ENCODE results near the gene C12orf75. TPM values are rescaled to one million over a fixed set of nuclear protein-coding genes. Genes with fewer than 3 reads are reported as not detected.
"Not testable (repeated sequence)": the region's sequence is repeated elsewhere in the genome, so short reads cannot be mapped to it uniquely, and the experiment has no call there.

The C12orf75 gene
- 49.7 TPM for total RNA-seq

GRCh38 chr12:105330283-105330930 is at the start of gene C12orf75:
C12orf75 (plus strand) TSS chr12:105330691; CDS start chr12:105330892, 201 bp downstream.
- ATAC-seq, result peak; percentile 84

DNA sequence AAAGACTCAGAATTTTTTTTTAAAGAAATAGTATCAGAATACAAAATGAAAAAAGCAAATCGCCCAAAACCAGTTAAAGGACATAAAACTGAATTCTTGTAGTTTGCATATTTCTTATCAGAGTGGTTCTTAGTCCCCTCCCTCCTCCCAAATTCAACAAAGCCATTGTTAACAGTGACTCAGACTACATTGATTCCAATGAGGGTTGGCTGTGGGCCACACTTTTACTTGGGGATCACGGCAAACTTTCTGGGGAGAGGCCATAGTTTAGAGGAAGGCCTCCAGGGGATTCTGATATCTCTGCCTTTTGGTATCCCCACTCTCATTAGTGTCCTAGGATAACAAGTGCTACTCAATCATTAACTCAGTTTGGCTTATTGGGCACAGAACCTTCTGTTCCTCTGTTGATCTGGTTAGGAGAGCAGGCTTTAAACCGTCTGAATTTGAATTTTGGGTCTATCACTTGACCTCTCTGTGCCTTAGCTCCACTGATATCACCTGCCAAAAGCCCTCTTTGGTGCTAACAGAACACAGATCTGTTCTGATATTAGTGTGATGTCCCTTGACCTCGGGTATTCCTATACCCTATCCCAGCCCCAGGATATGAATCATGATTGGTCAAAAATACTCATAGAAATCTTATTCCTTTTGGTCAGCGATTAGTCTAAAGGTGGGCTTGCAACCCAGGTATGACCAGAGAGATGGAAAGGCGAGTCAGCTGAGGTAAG is 49.4 kb upstream of the C12orf75 start:
- ATAC-seq, result no peak

- ATAC-seq, result no peak
These were observed 48.8 kb upstream of the C12orf75 start for GRCh38 chr12:105281694-105282049.

- ATAC-seq, result no peak
These were observed 45.1 kb upstream of the C12orf75 start for GRCh38 chr12:105285378-105285777.

- no peak for ATAC-seq
These were observed 43.1 kb upstream of the C12orf75 start for GRCh38 chr12:105287408-105287807.

DNA sequence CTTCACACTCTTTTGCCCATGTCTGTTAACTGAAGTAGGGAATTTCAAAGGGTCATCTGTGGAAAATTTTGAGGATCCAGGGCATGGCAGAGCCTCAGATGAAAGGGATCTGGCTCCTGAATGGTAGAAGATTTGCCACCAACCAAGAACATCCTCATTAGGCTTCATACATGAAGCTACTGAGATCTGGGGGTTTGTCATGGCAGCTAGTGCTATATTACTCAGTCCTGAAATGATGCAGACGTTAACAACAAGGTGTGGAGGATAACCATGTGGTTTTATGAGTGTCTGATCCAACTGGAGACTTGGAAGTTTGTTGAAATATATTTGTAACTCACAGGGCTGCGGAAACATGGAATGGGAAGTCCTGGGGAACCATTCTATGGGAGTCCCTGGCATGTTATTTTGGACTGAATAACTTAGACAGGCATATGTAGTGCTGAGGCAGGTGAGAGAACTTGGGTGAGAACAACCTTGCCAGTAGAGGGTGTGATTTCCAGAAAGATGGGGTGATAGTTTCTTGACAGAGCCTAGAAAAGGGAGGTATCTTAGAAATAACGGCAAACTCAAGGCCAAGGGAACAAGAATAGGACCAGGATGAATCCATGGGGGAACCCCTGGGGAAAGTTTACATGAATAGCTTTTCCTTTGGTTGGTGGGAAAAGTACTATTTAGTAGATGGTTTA is 42.0 kb upstream of the C12orf75 start:
- ATAC-seq, result no peak

DNA sequence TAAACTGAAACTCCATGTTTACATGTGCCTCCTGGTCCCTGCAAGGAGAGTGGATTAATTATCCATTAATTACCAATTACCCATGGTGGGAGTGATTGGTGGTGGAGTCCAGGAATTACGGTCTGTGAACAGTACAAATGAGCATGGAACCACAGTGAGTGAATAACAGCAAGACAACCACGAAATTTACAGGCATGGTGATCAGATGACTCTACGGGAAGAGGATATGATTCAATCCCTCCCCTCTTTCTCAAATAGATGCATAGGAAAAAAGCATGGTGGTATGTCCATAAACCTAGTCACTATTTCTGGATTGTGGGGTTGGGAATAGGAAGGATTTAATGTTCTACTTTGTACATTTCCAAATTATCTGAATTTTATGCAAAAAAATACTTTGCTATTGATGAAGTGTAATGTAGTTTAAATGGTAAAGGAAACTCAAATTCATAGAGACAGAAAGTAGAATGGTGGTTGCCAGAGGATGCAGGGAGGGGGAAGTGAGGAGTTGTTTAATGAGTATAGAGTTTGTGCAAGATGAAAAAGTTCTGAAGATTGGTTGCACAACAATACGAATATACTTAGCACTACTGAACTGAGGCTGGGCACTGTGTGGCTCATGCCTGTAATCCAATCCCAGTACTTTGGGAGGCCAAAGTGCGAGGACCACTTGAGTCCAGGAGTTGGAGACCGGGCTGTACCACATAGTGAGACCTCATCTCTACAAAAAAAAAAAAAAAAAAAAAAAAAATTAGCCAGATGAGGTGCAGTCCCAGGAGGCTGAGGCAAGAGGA is 41.2 kb upstream of the C12orf75 start:
- no peak for ATAC-seq

GRCh38 chr12:105291531-105291930 is 39.0 kb upstream of the C12orf75 start:
- no peak for ATAC-seq

- no peak for ATAC-seq
These were observed 37.8 kb upstream of the C12orf75 start for GRCh38 chr12:105292705-105293104.

GRCh38 chr12:105293187-105293586 is 37.3 kb upstream of the C12orf75 start:
- no peak for ATAC-seq

- ATAC-seq, result no peak
These were observed 36.3 kb upstream of the C12orf75 start for GRCh38 chr12:105294161-105294560.

GRCh38 chr12:105294886-105295479 is 35.5 kb upstream of the C12orf75 start:
- no peak for ATAC-seq

- ATAC-seq, result no peak
These were observed 34.1 kb upstream of the C12orf75 start for GRCh38 chr12:105296116-105297089.

DNA sequence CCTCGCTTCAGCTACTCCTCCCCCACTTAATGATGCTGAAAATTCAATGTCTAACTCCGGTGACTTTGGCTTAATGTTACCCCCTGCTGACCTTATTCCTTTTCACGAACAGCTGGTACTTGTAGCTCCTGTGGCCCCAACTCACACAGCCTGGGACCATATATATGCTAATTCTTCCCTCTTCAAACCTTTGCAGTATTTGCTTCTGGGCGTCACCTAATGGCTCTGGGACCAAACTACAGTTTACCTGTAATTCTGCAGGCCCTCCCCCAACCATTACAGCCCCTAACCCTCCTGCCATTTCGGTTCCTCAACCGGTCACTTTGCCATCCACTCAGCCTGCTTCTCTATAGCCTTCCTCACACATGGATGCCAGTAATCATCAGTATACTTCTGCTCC is 29.6 kb upstream of the C12orf75 start:
- no peak for ATAC-seq

- ATAC-seq, result no peak
These were observed 28.8 kb upstream of the C12orf75 start for GRCh38 chr12:105301696-105302095.

GRCh38 chr12:105302986-105303385 is 27.5 kb upstream of the C12orf75 start:
- not testable (repeated sequence) for ATAC-seq

- not testable (repeated sequence) for ATAC-seq
These were observed 25.9 kb upstream of the C12orf75 start for GRCh38 chr12:105304626-105305025.

DNA sequence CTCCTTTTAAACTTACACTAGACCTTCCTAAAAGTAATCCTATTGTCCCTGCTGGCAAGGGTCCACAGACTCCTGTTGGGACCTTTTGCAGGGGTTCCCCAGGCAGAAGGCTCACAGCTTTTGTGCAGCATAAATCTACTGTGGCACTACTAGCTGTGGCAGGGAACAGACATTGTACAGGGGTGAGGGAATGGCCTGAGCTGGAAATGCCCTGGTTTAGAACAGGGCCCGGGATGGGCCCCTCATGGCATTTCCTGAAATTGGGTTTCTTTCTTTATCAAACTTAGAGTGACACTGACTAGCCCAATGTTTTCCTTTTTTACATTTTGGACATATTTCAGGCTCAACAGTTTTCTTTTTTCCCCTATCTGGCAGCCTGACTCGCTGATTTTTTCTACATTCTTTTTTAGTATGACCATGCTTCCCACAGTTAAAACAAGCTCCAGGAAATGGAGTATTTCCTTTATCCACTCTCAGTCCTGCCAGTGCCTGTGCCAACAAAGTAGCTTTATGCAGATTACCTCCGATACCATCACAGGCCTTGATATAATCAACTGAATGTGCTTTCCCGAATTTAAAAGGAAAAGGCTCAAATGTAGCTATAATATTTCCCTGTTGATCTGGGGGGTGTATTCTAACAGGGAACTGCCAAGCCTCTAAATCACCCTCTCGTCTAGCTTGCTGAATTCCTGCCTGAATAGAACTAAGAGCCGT is 22.7 kb upstream of the C12orf75 start:
- ATAC-seq, result not testable (repeated sequence)

DNA sequence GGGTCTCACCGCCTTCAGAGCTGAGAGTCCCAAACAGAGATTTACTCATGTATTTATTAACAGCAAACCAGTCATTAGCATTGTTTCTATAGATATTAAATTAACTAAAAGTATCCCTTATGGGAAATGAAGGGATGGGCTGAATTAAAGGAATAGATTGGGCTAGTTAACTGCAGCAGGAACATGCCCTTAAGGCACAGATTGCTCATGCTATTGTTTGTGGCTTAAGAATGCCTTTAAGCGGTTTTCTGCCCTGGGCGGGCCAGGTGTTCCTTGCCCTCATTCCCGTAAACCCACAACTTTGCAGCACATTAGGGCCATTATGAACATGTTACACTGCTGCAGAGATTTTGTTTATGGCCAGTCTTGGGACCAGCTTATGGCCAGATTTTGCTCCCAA is 21.7 kb upstream of the C12orf75 start:
- ATAC-seq, result not testable (repeated sequence)

DNA sequence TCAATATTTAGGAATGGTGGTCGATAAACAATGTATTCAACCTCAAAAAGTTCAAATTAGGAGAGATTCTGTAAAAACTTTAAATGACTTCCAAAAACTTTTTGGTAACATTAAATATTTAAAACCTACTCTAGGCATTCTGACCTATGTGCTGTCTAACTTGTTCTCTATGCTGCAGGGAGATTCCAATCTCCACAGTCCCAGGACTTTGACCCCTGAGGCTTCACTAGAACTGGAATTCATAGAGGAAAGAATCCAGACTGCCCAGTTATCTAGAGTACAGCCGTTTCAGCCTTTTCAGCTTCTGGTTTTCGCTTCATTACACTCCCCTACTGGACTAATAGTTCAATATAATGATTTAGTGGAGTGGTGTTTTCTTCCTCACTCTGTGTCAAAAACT is 21.1 kb upstream of the C12orf75 start:
- not testable (repeated sequence) for ATAC-seq

Data from esophagus mucosa (tissue), 1 donor.